Stimulated activated naive CD8-positive, alpha-beta T cell treated with anti-CD3 and anti-CD28 coated beads, Interleukin-15, Interleukin-2, amounts not matched to agents 100 ng/mL and 50 ng/mL, for 24 hours (primary cell): ENCODE data around the gene PSMD9.
"Not testable (repeated sequence)": the region's sequence is repeated elsewhere in the genome, so short reads cannot be mapped to it uniquely, and the experiment has no call there.

Experiments
- H3K27ac Mint-ChIP-seq: one replicate; pipeline ENCODE4 v1.8.0; 2021; ENCODE audit warnings: mild to moderate bottlenecking, mixed read lengths
- H3K27me3 Mint-ChIP-seq: one replicate; pipeline ENCODE4 v1.8.0; 2021; ENCODE audit warnings: mixed read lengths
- H3K36me3 Mint-ChIP-seq: one replicate; pipeline ENCODE4 v1.8.0; 2021; ENCODE audit warnings: low read depth, mixed read lengths
- H3K4me1 Mint-ChIP-seq: one replicate; pipeline ENCODE4 v1.8.0; 2021; ENCODE audit warnings: low read depth, mixed read lengths
- H3K4me3 Mint-ChIP-seq: one replicate; pipeline ENCODE4 v1.8.0; 2021; ENCODE audit warnings: mild to moderate bottlenecking, mixed read lengths
- H3K9me3 Mint-ChIP-seq: one replicate; pipeline ENCODE4 v1.8.0; 2021; ENCODE audit warnings: mixed read lengths

PSMD9 gene, protein sequence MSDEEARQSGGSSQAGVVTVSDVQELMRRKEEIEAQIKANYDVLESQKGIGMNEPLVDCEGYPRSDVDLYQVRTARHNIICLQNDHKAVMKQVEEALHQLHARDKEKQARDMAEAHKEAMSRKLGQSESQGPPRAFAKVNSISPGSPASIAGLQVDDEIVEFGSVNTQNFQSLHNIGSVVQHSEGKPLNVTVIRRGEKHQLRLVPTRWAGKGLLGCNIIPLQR

DNA sequence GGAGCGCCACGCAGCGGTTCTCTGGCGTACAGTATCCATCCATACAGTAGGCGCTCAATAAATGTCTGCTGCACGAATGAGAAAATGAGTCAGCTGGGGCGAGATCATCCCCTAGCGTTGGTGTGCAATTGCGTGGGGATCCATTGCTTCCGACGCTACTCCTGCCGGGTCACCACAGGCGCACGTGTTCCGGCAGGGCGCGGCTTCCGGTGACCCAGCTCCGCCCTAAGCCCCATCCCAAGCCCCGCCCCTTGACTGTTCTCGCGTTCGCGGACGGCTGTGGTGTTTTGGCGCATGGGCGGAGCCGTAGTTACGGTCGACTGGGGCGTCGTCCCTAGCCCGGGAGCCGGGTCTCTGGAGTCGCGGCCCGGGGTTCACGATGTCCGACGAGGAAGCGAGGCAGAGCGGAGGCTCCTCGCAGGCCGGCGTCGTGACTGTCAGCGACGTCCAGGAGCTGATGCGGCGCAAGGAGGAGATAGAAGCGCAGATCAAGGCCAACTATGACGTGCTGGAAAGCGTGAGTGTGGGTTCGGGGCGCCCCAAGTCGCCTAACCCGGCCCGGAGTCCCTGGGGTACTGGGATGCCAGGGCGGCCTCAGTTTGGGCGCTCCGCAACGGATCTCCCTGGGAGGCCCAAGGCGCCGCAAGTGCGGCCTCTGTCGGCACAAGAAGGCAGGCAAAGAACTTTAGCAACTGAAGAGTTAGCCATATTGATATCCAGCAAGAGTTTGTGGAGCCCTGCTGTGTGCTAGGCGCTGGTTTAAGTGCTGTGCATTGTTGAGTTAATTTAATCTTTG, at the start of gene PSMD9:
Gene PSMD9 (plus strand): TSS at position 313 of the 796 bp plus-strand sequence. CDS start 67 bp downstream, at position 380.
- Mint-ChIP-seq H3K9me3 (no peaks in the 10 kb centered on the region), H3K4me1 (peaks cover 49% of the 10 kb centered on the region), H3K4me3 (peak within 1 kb of the TSS; percentile 98)

DNA sequence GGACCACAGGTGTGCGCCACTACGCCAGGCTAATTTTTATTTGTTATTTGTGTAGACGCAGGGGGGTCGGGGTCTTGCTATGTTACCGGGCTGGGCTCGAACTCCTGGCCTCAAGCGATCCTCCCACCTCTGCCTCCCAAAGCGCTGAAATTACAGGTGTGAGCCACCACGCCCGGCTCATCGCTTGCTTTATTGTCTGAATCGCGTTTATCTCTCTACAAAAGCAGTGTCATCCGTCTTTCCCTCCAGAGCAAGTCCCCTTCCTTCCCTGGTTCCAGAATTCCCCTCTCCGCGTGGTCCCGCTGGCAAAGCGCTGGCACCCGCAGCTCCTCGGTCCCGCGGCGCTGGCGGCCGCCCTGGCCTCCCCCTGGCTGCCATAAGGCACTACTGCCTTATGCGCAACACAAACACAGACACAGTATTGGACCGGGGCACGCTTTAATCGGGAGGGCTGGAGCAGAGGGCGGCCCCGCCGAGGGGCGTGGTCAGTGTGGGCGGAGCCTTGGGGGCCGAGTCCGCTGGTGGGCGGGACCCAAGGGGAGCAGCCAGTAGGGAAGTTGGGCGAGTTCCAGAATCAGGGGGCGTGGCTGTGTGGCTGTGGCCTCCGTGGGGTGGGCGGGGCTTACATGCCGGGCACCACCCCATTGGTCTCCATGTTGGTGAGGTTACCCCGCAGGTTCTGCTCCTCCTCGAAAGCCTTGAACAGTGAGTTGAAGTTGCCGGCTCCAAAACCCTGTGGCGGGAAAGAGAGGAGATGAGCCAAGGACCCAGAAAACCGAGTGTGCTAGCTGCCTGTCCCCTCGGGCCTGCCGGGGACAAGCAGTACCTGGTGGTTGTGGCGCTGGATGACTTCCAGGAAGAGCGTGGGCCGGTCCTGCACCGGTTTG, 49.2 kb upstream of the PSMD9 start:
- H3K36me3 Mint-ChIP-seq: no peaks in the 10 kb centered on the region
- H3K27me3 Mint-ChIP-seq: no peaks in the 10 kb centered on the region
- peaks cover 17% of the 10 kb centered on the region for H3K4me1 Mint-ChIP-seq
- peak overlapping the region; percentile 91 for H3K27ac Mint-ChIP-seq
- no peaks in the 10 kb centered on the region for H3K9me3 Mint-ChIP-seq
- peak overlapping the region; percentile 99 for H3K4me3 Mint-ChIP-seq

More for the DNA sequence above, at the start of gene PSMD9:
- Mint-ChIP-seq H3K36me3 (peaks cover 13% of the 10 kb centered on the region), H3K27me3 (no peaks in the 10 kb centered on the region), H3K27ac (peak within 1 kb of the TSS; percentile 98)

DNA sequence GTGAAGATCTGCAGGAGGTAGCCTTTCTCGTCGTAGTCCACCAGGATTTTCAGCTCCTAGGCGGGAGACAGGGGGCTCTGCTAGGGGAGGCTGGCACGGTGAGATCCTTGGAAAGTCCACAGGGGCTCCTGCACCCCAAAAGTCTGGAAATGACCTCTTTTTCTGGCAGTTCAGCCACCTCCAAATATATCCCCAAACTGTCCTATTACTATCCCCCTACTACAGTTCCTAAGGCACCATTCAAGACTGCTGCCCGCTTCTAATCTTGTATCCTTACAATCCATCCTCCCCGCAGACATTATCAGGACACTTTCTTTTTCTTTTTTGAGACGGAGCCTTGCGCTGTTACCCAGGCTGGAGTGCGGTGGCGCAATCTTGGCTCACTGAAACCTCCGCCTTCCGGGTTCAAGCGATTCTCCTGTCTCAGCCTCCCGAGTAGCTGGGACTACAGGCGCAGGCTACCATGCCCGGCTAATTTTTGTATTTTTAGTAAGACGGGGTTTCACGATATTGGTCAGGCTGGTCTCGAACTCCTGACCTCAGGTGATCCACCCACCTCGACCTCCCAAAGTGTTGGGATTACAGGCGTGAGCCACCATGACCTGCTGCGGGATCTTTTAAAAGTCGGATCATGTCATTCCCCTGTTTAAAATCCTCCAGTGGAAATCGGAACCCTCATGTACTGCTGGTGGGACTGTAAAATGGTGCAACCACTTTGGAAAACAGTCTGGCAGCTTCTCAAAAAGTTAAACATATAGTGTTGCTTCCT, 48.4 kb upstream of the PSMD9 start:
- Mint-ChIP-seq H3K4me3 (peak overlapping the region; percentile 99), H3K27ac (peak overlapping the region; percentile 91), H3K27me3 (no peaks in the 10 kb centered on the region), H3K9me3 (no peaks in the 10 kb centered on the region), H3K36me3 (no peaks in the 10 kb centered on the region), H3K4me1 (peaks cover 17% of the 10 kb centered on the region)

DNA sequence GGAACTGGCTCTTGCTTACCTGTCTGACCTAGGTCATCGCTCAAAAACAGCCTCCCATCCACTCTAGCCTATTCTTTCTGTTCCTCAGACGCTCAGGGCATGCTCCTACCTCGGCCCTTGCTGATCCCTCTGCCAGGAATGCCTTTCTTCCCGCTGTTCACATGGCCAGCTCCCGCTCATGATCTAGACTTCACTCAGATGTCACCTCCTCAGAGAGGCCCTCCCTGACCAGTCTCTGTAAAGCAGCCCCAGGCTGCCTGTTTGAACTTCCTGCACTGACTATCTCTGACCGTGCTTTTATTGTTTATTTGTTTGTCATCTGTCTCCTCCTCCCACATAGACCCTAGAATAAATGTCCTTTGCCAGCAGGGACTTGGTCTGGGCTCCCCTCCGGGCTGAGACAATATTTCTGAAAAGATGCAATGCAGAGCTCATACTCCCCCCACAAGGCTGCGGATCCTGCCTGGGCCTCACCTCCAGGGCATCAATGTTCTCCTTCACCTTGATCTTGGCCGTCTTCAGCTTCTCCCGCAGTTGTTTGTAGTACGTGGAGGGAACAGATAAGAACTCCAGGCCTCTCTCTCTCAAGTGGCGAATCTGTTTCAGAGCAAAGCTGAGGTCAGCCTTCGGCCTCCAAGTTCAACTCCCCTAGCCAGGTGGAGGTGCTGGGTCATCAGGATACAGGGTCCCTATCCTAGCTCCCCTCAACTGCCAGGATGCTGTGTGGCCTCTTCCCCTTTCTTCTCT, 45.2 kb upstream of the PSMD9 start:
- H3K4me1 Mint-ChIP-seq: peaks cover 17% of the 10 kb centered on the region
- no peak overlapping the region for H3K27ac Mint-ChIP-seq
- no peaks in the 10 kb centered on the region for H3K9me3 Mint-ChIP-seq
- H3K36me3 Mint-ChIP-seq: no peaks in the 10 kb centered on the region
- no peaks in the 10 kb centered on the region for H3K27me3 Mint-ChIP-seq
- H3K4me3 Mint-ChIP-seq: no peak overlapping the region

DNA sequence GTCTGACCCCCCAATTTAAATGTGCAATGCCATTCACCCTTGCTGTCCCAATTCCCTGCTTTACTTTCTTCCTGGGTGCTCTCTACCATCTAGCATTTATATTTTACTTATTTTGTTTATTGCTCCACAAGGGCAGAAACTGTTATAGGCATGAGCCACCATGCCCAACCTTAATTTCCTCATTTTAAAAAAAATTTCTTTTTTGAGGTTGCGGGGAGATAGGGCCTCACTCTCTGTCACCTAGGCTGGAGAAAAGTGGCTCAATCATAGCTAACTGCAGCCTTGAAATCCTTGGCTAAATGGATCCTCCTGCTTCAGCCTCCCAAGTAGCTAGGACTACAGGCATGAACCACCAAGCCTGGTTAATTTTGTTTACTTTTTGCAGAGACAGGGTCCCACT, 42.9 kb upstream of the PSMD9 start:
- Mint-ChIP-seq H3K27ac (no peak overlapping the region), H3K4me3 (no peak overlapping the region), H3K4me1 (no peaks in the 10 kb centered on the region), H3K36me3 (no peaks in the 10 kb centered on the region), H3K27me3 (no peaks in the 10 kb centered on the region), H3K9me3 (no peaks in the 10 kb centered on the region)

DNA sequence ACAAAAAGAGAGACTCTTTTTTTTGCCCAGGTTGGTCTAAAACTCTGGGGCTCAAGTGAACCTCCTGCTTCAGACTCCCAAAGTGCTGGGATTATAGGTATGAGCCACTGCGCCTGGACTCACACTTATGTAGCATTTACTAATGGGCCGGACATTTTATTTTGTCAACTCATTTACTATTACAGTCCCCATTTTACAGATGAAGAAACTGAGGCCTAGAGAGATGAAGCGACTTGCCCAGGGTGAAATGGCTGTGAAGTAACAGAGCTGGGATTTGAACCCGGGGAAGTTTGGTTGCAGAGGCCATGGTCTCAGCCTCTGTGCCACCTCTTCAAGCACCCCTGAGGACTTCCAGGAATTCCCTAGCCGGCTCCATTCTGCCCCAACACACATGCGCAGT, 39.4 kb upstream of the PSMD9 start:
- Mint-ChIP-seq H3K27me3 (no peaks in the 10 kb centered on the region), H3K36me3 (no peaks in the 10 kb centered on the region), H3K9me3 (no peaks in the 10 kb centered on the region), H3K4me1 (no peaks in the 10 kb centered on the region), H3K27ac (no peak overlapping the region), H3K4me3 (no peak overlapping the region)

DNA sequence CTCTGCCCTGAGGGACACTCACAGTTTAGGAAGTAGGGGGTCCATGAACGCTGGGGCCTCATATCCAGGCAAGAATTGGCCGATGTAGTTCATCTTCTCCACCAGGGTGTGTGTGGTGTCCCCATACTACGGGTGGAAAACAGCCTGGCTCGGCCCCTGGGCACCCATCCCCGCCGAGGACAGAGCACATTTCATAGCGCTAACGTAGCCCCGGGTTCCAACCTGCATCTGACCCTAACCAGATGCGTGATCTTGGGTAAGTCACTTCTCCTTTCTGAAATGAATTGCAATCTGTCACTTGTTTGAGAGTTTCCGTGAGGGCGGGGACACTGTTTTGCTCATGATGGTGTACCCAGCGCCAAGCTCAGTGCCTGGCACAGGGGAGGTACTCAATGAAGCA, 38.9 kb upstream of the PSMD9 start:
- Mint-ChIP-seq H3K27ac (no peak overlapping the region), H3K36me3 (no peaks in the 10 kb centered on the region), H3K4me1 (no peaks in the 10 kb centered on the region), H3K9me3 (no peaks in the 10 kb centered on the region), H3K27me3 (no peaks in the 10 kb centered on the region), H3K4me3 (no peak overlapping the region)

DNA sequence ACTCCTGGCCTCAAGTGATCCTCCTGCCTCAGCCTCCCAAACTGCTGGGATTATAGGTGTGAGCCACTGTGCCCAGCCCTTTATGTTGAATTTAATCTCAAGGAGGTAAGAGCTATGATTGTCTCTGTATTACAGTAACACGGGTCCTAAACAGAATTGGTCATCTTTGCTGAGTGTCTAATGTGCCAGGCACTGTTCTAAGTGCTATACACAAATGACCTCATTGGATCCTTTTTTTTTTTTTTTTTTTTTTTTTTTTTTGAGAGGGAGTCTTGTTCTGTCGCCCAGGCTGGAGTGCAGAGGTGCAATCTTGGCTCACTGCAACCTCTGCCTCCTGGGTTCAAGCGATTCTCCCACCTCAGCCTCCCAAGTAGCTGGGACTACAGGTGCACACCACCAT, 36.2 kb upstream of the PSMD9 start:
- not testable (repeated sequence) for H3K9me3 Mint-ChIP-seq, H3K27ac Mint-ChIP-seq, H3K4me1 Mint-ChIP-seq, H3K4me3 Mint-ChIP-seq, H3K36me3 Mint-ChIP-seq, H3K27me3 Mint-ChIP-seq

DNA sequence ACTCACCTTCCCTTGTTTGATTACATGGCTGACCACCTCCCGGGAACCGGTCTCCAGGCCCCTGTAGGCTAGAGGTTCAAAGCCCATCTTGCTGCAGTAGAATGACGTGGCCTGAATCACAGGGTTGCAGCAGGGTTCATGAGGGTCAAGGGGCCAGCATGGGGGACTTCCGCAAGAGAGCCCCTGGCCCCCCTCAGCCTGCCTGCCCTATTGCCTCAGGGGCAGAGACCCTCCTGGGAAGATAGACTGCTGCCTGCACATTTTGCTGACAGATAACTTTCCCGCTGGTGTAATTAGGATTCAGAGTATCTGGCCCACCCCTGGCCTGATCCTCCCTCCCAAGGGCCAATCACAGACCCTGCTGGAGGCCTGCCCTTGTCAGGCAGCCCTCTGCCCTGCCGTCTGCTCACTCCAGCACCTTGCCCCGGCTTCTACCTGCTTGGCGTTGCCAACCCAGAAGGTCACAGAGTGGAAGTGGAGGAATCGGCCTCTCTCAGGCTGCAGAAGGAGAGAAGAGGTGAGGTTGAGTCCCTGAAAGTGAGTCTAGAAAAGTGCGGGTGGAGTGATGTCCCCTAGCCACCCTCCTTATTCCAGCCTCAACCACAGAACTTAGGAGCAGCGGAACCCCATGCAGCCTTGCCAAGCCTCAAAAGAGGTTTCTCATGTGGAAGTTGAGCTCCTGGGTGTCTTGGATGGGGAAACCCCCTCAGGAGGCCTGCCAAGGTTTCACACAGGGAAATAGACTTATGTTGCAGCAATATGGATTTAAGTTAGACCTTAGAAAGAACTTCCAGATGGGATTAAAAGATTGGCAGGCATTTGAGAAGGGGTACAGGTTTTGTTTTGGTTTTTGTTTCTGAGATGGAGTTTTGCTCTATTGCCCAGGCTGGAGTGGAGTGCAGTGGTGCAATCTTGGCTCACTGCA, 31.0 kb upstream of the PSMD9 start:
- H3K4me1 Mint-ChIP-seq: peaks cover 4% of the 10 kb centered on the region
- H3K36me3 Mint-ChIP-seq: no peaks in the 10 kb centered on the region
- no peak overlapping the region for H3K4me3 Mint-ChIP-seq
- H3K27me3 Mint-ChIP-seq: no peaks in the 10 kb centered on the region
- H3K27ac Mint-ChIP-seq: no peak overlapping the region
- no peaks in the 10 kb centered on the region for H3K9me3 Mint-ChIP-seq

DNA sequence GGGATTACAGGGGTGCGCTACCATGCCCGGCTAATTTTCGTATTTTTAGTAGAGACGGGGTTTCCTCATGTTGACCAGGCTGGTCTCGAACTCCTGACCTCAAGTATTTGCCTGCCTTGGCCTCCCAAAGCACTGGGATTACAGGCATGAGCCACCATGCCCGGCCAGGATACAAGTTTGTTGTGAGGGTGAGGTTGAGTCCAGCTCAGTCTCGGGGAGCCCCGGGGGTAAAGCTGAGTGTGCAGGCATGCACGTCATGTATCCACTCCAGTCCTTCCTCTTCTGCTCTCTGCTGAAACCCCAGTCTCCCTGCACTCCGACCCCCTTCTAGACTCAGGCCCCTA, 30.3 kb upstream of the PSMD9 start:
- no peaks in the 10 kb centered on the region for H3K36me3 Mint-ChIP-seq
- no peak overlapping the region for H3K4me3 Mint-ChIP-seq
- H3K9me3 Mint-ChIP-seq: no peaks in the 10 kb centered on the region
- H3K27me3 Mint-ChIP-seq: no peaks in the 10 kb centered on the region
- H3K4me1 Mint-ChIP-seq: peaks cover 4% of the 10 kb centered on the region
- H3K27ac Mint-ChIP-seq: no peak overlapping the region

DNA sequence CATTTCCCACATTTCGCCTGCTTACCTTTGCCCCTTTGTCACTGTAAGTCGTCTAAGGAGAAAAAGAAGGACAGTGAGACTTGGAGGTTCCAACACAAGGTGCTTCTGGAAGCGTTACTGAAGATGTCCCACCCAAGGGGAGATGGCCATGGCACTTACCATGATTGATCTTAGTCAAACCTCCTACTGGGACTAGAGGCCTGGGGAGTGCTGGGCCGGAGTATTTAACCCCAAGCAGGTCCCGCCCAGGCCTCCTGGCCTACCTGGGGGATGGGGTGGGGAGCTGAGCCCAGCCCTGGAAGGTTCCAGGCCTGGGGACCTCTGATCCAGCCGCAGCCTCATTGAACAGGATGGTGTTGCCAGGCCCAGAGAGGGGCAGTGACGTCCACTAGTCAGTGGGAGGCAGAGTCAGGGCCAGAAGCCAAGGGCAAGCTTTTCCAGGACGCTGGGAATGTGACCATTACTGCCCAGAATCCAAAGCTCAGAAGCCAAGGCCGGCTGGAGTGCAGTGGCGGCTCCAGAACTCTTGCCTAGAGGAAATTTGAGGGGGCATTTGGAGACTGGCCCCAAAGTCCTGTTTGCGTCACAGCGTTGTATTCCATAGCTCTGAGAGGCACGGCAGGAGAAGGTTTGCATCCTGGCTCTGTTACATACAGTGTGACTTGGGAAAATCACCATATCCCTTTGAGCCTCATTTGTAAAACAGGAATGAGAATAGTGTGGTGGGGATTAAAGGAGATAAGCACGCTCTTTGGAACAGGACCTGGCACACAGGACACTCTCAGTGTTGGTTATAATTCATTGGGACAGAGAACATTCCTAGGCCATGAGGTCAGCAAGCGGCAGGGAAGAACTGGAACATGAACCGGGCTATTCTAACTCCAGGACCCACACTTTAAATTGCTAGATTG, 29.7 kb upstream of the PSMD9 start, which contains the start of gene HPD:
Gene HPD (minus strand): TSS at position 198 of the 911 bp plus-strand sequence. CDS start 36 bp downstream, at position 162.
- H3K36me3 Mint-ChIP-seq: no peaks in the 10 kb centered on the region
- H3K27ac Mint-ChIP-seq: no peak within 1 kb of the TSS
- no peaks in the 10 kb centered on the region for H3K9me3 Mint-ChIP-seq
- H3K4me1 Mint-ChIP-seq: peaks cover 4% of the 10 kb centered on the region
- no peaks in the 10 kb centered on the region for H3K27me3 Mint-ChIP-seq
- H3K4me3 Mint-ChIP-seq: no peak within 1 kb of the TSS

DNA sequence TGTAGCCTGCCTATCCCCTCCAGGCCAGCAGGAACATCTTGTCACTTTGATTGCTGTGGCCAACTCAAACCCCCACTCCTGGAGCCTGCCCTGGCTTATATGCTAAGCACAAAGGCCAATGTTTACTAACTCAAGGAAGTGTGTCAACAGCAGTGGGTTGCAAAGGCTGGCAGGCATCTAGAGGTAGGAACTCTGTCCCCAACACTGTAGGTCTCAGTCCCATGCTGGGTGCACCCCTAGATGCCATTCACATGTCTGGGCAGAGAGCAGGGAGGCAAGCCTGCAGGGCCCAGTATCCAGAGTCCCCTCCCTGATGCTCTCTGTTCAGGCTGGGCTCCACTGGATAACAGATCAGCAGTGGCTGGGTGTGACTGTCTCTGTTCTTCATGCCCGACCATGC, 28.3 kb upstream of the PSMD9 start:
- Mint-ChIP-seq H3K27me3 (no peaks in the 10 kb centered on the region), H3K27ac (no peak overlapping the region), H3K4me1 (peaks cover 4% of the 10 kb centered on the region), H3K4me3 (no peak overlapping the region), H3K36me3 (no peaks in the 10 kb centered on the region), H3K9me3 (no peaks in the 10 kb centered on the region)
